GM21528 (cell line): ENCODE data around the gene FBXO11.

Experiments
- ATAC-seq: cut with Tn5 transposase; IDR thresholded peaks from one replicate; pipeline ENCODE4 v1.9.1; 2021; ENCODE audit warnings: mild to moderate bottlenecking, moderate library complexity; ENCODE audit not compliant: unreplicated experiment, low FRiP score

The FBXO11 gene

GRCh38 chr2:47798631-47799030 is 107.7 kb downstream of the FBXO11 start:
- no peak for ATAC-seq

GRCh38 chr2:47796090-47796697 is 110.1 kb downstream of the FBXO11 start:
- no peak for ATAC-seq

GRCh38 chr2:47785986-47786385 is 120.3 kb downstream of the FBXO11 start:
- ATAC-seq: no peak

GRCh38 chr2:47784352-47784851 is 121.9 kb downstream of the FBXO11 start:
- no peak for ATAC-seq

GRCh38 chr2:47783486-47784351 is 122.6 kb downstream of the FBXO11 start:
- peak; percentile 29 for ATAC-seq

- ATAC-seq: peak; percentile 84
Observed at GRCh38 chr2:47782671-47783485, 123.4 kb downstream of the FBXO11 start, which contains the start of gene MSH6. MSH6 (plus strand) TSS chr2:47783145; CDS start chr2:47783234, 89 bp downstream.

GRCh38 chr2:47782381-47782670 is 124.0 kb downstream of the FBXO11 start:
- ATAC-seq: no peak

- no peak for ATAC-seq
Observed at GRCh38 chr2:47779426-47779790, 126.9 kb downstream of the FBXO11 start.

- ATAC-seq: no peak
Observed at GRCh38 chr2:47778698-47779425, 127.4 kb downstream of the FBXO11 start.

GRCh38 chr2:47777277-47777937 is 128.9 kb downstream of the FBXO11 start:
- no peak for ATAC-seq

- ATAC-seq: no peak
Observed at GRCh38 chr2:47774567-47774966, 131.7 kb downstream of the FBXO11 start.

GRCh38 chr2:47772343-47772742 is 134.0 kb downstream of the FBXO11 start:
- no peak for ATAC-seq

- ATAC-seq: no peak
Observed at GRCh38 chr2:47771211-47771610, 135.1 kb downstream of the FBXO11 start.

GRCh38 chr2:47769318-47769717 is 137.0 kb downstream of the FBXO11 start:
- no peak for ATAC-seq

- ATAC-seq: no peak
Observed at GRCh38 chr2:47767880-47768609, 138.3 kb downstream of the FBXO11 start.

- no peak for ATAC-seq
Observed at GRCh38 chr2:47767497-47767844, 138.8 kb downstream of the FBXO11 start.

- ATAC-seq: peak; percentile 50
Observed at GRCh38 chr2:47751856-47752414, 154.4 kb downstream of the FBXO11 start.

- no peak for ATAC-seq
Observed at GRCh38 chr2:47747878-47748277, 158.4 kb downstream of the FBXO11 start.

GRCh38 chr2:47744074-47744473 is 162.2 kb downstream of the FBXO11 start:
- no peak for ATAC-seq
